GM19372 (cell line): ENCODE measurements around the gene ZNF471.

Experiments used
- ATAC-seq: cut with Tn5 transposase; IDR thresholded peaks from one replicate; pipeline ENCODE4 v1.9.1; 2021; ENCODE audit warnings: mild to moderate bottlenecking, low read depth, moderate library complexity; ENCODE audit not compliant: unreplicated experiment

ZNF471 gene

DNA sequence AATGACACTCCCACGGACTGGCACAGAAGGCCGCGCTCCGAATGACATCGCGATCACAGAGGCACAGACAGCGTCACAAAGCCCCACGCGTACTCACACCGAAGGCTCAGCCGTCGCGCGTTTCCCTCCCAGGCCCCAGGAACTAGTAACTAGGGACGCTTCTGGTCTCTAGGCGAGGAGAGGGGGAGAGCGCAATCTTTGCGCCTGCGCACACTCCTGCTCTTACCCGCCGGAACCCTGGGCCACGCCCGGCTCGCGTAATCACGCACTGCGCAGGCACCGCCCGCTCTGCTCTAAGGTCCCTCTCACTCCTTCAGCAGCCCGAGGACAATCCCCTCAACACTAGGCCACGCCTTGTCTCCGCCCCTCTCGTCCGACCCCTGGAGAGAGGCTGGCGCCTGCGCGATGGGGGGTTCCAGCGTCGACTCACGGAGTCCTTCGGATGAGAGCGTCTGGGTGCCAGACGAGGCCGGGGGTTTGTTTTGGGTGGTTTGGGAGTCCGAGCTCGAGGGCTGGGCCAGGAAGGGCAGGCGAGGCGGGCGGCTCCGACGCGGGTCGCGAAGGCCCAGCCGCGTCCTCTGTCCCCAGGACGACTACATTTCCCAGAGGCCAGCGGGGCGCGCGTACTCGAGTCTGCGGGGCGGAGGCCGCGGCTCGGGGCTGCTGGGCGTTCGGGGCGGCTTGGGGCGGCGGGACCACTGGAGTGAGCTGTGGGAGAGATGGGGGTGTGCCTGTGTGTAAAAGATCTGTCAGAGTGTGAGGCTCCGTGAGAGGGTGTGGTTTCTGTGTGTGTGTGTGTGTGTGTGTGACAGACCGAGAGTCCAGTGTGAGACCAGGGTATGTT, at the start of gene ZNF471:
ZNF471 (plus strand) TSS at position 410 of the 844 bp plus-strand sequence. CDS start 3,717 bp downstream, outside the sequence.
- no peak for ATAC-seq

DNA sequence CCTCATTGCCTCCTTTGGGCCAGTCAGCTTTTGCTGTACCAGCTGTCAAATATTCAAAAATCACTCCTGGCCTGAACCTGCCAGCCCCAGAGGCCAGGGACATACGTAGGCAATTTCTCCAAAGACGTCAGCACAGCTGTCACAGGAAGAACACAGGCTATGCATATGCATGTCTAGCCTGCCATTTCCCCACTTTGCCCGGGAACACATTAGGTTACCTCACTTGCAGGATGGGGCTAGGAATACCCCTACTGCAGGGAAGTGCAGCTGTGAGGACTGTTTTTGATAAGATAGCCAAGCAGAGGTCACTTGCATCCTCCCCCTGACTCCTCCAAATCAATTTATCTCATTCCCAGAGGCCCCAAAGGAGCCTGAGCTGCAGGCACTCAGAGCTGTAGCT, 33.3 kb upstream of the ZNF471 start:
- no peak for ATAC-seq

DNA sequence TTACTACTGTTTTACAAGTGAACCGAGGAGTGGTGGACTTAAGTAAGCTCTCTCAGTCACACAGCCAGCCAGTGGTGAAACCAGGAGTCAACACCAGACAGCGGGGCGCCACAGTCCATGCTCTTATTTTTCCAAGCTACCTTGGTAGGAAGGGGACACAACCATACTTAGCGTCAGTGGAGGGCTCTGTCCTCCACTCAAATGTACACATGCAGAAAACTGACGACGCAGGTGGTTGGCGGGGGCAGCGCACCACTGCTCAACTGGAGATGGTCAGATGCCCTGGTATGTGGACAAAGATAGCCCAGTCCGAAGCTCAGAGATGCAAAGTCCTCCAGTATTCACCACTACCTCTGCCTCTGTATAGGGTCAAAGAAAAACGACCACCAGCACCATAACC, 31.6 kb upstream of the ZNF471 start:
- no peak for ATAC-seq

DNA sequence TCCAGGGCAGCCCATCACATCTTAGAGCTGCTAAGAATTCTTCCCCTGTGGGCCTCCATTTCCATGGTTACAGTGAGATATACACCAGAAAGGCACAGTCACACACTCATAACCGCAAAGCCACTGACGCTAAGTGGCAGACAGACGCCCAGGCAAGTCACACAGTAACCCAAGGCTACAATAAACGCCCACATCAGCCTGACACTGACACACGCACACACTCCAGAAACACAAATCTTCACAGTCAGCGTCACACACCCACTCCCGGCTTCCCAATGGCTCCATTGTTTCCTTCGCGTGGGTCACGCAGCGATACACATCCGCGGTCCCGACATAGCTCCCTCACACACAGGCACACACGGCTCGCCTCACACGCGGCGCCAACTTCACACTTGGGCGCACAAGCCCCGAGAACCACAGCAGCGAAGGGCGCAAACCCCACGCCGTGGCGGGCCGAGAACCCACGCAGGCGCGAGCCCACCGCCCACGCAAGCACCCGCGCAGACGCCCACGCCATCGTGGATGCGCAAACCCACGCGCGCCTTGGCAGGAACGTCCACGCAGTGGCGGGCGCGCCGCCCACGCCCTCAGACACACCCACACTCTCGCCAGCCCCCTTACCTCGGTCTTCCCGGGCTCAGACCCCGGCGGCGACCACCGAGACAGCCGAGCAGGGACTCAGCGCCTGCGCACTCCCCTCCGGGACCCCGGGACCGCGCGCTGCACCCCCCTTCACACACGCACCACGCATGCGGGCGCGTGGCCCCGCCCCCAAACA, 30.8 kb upstream of the ZNF471 start, which contains the start of gene ZNF667:
ZNF667 (minus strand) TSS at position 695 of the 778 bp plus-strand sequence. CDS start 14,975 bp downstream, outside the sequence.
- ATAC-seq = no peak

DNA sequence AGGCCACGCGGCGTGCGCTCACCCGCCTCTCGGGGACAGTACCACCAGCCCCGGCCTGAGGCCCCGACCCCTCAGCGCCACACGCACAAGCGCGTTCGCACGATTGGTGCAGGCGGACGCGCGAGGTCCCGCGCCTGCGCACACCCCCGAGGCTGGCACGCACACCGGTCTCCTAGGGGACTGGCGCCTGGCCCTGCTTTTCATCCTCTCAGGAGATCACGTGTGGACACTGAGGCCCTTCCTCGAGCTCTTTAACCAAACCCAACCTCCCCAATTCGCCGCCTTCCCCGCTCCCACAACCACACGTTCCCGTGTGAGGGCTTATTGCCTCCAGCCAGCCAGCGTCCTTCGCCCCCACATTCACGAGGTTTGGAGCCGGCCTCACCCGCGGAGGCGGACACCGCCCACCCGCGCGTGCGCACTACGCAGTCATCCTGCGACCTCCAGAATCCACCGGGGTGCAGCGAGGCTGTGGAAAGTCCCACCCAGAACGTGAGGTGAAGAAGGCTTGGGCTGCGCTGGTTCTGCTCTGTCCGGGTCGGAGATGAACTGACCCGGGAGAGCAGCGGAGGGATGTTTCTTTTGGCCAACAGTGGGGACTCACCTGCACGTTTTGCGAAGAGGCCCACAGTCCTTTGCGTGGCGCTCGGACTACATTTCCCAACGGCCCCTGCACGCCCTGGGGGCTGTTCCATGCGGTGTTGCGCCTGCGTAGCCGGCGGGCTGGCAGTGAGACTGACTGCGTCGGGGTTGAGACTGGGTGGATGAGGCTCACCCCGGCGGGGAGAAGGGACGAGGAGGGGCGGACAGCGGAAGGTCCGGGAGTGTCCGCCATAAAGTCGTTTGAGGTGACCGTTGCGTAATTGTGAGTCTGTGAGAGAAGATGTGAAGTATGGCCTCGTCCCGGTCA, 30.0 kb upstream of the ZNF471 start:
- no peak for ATAC-seq

DNA sequence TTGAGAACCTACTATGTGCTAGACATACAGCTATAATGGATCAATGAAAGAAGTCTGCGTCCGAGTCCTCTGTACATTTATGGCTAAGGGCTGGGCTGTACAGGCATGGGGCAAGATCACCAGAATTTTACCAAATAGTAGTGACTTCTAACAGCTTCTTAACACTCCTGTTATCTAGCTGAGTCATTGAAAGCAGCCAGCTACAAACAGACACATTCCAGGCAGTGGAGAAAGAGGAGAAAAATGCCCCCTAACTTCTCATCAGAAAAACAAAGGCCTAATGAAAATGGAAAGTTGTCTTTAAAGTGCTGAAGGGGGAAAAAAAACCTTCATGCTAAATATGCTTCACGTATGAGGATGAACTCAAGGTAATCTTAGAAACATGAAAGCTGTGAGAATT, 16.3 kb upstream of the ZNF471 start:
- no peak for ATAC-seq

DNA sequence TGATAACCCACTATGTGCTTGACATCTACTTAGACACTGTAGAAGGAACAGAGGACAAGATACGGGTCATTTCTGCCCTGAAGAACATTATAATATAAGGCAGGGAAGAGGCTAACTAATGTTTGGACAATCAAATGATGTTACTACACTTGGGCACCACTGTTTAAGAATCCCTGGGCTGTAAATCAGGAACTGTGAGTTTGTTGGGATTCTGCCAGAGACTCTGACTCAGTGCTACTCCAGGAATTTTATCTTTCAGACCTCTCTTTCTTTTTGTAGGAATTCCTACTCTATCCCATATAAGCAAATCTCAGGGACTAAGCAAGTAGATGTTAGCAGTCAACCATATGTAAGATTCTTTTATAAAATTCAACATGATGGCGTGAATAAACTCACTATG, 3.1 kb upstream of the ZNF471 start:
- no peak for ATAC-seq

DNA sequence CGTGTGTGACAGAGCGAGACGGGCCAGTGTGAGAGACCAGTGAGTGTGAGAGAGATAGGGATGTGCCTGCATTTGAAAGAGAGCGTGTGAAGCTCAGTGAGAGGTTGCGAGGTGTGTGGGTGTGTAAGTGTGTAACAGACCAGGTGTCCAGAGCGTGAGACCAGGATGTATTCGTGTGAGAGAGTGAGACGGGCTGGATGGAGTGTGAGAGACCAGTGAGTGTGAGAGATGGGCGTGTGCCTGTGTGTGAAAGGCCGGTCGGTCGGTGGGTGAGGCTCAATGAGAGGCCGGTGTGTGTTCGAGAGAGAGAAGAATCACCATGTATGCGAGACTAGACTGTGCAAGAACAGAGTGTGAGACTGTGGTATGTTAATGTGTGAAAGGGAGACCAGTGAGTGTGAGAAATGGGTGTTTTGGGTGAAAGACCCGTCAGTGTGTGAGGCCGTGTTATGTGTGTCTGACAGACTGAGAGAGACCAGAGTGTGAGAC, 679 bp downstream of the ZNF471 start:
- no peak for ATAC-seq

DNA sequence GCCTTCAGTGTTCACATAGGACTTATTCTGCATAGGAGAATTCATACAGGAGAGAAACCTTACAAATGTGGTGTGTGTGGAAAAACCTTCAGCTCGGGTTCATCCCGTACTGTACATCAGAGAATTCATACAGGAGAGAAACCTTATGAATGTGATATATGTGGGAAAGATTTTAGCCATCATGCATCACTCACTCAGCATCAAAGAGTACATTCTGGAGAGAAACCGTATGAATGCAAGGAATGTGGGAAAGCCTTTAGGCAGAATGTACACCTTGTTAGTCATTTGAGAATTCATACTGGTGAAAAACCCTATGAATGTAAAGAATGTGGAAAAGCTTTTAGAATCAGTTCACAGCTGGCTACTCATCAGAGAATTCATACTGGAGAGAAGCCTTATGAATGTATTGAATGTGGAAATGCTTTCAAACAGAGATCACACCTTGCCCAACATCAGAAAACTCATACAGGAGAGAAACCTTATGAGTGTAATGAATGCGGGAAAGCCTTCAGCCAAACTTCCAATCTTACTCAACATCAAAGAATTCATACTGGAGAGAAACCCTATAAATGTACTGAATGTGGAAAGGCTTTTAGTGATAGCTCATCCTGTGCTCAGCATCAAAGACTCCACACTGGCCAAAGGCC, 17.7 kb downstream of the ZNF471 start:
- ATAC-seq = no peak

DNA sequence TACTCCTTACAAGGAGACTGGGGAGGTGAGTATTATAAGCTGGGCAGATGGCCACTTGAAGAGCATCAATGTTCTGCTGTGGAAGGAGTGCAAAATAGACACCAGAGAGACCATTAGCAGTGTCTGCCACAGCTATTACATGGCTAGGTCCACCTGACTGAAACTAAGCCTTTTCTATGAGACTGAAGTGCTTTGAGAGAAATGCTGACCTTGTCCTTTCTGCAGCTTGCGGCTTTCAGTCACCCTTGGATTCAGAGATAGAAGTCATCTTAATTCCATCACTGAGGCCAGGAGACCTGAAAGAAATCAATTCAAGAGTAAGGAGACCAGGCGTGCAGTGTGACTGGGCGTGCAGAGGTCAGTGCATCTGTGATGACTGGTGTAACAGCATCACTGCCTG, 29.8 kb downstream of the ZNF471 start:
- no peak for ATAC-seq

DNA sequence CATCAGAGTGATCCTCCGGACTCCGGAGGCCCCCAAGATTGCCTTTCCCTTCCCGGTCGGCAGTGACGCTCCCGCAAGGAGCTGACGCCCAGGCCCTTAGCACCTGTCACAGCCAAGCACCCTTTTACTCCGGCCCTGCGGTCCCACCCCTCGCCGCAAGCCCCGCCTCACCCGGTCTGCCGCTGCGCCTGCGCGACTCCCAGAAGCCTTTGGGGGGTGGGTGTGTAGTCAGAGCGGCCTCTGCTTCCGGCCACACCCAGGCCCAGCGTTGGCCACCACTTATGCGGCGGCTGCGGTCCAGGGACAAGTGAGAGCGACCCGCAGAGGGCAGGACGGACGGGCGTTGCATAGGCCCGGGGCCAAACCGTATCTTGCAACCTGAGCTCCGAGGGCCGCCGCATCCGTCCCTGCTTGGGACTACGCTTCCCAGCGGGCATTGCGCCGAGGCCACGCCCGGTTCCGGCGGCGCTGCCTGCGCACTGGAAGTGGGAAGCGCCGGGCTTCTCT, 30.7 kb downstream of the ZNF471 start:
- ATAC-seq = no peak

DNA sequence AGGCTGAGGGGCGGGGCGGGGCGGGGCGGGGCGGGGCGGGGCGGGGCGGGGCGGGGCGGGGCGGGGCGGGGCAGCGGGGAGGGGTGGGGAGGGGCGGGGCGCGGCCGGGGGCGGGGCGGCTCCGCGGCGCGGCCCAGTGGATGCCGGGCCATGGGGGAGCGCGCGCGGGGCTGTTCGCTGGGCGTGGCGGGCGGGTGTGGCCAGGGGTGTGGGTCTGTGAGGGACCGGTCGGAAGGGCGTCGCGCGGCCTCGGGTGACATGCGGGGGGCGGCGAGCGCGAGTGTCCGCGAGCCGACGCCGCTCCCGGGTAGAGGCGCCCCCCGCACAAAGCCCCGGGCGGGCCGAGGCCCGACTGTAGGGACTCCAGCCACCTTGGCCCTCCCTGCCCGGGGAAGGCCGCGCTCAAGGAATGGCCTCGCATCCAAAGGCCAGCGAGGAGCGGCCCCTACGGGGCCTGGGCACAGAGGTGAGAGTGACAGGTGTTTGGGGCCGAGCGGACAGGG, 31.2 kb downstream of the ZNF471 start, which contains the start of gene ZFP28:
ZFP28 (plus strand) TSS at position 188 of the 503 bp plus-strand sequence; CDS start at position 259, 71 bp downstream.
- no peak for ATAC-seq

DNA sequence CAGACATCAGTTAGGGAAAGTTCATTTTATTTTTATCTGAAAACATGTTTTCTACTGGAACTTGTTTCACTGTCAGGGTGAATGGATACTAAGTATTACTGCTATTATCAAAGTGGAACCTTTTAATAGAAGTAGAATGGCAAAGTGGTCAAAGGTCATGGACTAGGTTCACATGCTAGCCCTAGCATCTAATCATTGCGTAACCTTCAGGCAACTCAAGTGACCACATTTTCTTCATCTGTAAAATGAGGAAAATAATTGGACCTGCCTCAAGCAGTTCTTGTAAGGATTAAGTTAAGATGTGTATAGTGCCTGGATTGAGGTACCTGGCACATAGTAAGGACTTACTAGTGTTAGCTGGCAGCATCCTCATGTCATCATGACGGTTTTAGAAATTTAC, 36.1 kb downstream of the ZNF471 start:
- ATAC-seq = no peak

DNA sequence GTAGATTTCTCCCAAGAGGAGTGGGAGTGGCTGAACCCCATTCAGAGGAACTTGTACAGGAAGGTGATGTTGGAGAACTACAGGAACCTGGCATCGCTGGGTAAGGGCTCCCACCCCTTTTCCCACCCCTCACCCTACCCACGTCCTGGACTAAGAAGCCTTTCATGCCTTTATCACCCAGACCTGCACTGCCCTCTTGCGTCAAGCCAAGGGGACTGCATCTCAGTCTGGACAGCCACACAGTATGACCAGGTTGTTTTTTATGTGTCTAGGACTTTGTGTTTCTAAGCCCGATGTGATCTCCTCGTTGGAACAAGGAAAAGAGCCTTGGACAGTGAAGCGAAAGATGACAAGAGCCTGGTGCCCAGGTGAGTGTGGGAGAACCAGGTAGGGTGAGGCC, 39.9 kb downstream of the ZNF471 start:
- no peak for ATAC-seq

DNA sequence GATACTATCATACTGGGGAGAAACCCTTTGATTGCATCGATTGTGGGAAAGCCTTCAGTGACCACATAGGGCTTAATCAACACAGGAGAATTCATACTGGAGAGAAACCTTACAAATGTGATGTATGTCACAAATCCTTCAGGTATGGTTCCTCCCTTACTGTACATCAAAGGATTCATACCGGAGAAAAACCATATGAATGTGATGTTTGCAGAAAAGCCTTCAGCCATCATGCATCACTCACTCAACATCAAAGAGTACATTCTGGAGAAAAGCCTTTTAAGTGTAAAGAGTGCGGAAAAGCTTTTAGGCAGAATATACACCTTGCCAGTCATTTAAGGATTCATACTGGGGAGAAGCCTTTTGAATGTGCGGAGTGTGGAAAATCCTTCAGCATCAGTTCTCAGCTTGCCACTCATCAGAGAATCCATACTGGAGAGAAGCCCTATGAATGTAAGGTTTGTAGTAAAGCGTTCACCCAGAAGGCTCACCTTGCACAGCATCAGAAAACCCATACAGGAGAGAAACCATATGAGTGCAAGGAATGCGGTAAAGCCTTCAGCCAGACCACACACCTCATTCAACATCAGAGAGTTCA, 46.7 kb downstream of the ZNF471 start:
- no peak for ATAC-seq

DNA sequence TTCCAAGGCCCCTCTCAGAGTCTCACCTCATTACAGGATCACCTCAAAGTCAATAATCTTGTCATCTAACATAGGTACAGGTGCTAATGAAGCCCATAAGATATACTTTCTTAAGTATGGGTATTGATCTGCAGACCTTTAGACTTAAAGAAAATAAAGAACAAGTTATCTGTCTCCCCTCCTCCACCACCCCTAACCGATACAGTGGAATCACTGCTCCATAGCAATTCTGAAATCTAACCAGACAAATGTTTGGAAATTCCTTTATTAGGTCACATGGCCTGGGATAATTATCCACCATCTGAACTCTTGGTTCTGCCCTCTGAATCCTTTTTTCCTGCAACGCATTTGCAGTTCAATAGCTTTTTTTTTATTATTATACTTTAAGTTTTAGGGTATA, 55.1 kb downstream of the ZNF471 start:
- ATAC-seq = no peak

DNA sequence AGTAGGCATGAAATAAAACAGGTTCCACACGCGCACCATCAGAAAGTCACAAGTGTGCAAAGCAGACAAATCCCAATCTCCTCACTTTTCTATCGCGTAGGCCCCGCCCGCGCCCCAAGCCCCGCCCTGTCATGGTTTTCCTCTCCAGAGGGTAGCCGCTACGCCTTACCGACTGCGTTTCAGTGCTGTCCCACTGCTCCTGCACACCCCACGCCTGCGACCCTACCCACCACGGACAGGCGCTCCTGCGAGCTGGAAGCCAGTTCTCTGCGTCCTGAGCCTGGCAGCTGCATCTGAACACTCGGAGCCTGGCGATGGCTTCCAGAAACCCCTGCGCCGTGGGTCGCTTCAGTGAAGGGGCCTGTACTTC, 59.2 kb downstream of the ZNF471 start:
- peak; percentile 22 for ATAC-seq

DNA sequence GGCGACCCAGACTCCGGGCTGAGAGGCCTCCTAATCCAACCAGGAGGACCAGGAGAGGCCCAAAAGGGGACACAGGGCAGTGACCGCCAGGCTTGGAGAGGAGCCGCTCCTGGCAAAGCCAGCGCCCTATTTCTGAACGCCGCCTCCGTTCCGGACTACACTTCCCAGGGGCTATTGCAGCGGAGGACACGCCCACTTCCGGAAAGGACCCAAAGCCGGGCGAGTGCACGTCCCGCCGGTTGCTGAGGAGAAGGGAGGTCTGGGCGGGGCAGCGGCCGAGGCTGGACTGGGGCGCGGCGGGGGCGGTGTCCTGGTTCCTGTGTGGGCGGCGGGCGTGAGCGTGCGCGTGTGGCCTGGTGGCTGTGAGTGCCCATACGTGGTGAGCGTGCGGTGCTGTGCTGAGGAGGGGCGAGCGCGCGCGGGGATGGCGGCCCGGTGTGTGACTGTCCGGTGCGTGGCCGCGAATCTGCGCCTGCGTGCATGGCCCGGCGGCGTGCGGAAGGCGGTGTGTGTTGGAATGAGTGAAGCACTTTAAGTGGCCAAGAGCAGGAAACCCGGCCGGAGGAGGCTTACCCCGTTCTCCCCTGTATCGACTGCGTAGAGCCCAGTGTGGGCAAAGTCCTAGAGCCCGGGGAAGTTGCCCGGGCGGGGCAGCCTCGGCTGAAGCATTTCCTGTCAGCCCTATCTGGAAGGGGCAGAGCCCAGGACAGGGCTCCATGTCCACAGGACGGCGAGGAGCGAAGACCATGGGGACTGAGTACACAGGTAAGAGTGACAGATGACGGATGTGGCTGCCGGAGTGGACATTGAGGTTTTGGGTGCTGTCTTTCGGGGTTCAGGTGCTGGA, 59.8 kb downstream of the ZNF471 start, which contains the start of gene ZNF470:
ZNF470 (plus strand) TSS at position 195 of the 847 bp plus-strand sequence. CDS start 2,844 bp downstream, outside the sequence.
- peak; percentile 96 for ATAC-seq
